ES-I3 (cell line): ENCODE measurements around the gene WFDC5.

ENCODE experiments used
- H3K36me3 ChIP-seq: 2 replicates; pipeline ENCODE4 v1.6.1; 2013; ENCODE audit warnings: mild to moderate bottlenecking, low read length, control low read depth, moderate library complexity; ENCODE audit not compliant: insufficient read depth
- H3K4me1 ChIP-seq: 2 replicates; pipeline ENCODE4 v1.6.1; 2013; ENCODE audit warnings: mild to moderate bottlenecking, control low read depth, low read length; ENCODE audit not compliant: insufficient read depth
- H3K9ac ChIP-seq: 2 replicates; pipeline ENCODE4 v1.6.1; 2013; ENCODE audit warnings: low read depth, mild to moderate bottlenecking, low read length, moderate library complexity
- H3K9me3 ChIP-seq: 2 replicates; pipeline ENCODE4 v1.6.1; 2013; ENCODE audit warnings: mild to moderate bottlenecking, low read length, moderate library complexity; ENCODE audit not compliant: control insufficient read depth, insufficient read depth

The WFDC5 gene

DNA sequence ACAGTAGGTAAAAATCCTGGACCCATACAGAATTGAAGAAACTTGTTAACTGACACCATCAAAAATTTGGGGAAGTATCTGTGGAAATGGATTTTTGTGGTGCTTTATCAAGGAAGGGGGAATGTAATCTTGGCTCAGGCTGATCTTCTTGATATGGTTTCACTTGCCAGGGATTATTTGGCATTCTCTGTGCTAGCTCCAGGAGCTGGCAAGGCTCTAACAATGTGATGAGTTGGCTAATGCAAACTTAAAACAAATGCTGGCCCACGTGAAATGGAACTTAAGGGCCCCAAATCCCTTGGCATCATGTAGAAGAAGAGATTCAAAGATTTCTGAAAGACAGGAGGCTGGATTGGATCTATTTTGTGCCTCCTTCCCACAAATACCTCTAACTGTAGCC lies 27.2 kb downstream of the WFDC5 start:
- Histone ChIP-seq H3K9ac (no peak overlapping the region), H3K4me1 (no peaks in the 10 kb centered on the region), H3K9me3 (no peaks in the 10 kb centered on the region), H3K36me3 (peaks cover 3% of the 10 kb centered on the region; the same call in 1 of the 2 replicates)

DNA sequence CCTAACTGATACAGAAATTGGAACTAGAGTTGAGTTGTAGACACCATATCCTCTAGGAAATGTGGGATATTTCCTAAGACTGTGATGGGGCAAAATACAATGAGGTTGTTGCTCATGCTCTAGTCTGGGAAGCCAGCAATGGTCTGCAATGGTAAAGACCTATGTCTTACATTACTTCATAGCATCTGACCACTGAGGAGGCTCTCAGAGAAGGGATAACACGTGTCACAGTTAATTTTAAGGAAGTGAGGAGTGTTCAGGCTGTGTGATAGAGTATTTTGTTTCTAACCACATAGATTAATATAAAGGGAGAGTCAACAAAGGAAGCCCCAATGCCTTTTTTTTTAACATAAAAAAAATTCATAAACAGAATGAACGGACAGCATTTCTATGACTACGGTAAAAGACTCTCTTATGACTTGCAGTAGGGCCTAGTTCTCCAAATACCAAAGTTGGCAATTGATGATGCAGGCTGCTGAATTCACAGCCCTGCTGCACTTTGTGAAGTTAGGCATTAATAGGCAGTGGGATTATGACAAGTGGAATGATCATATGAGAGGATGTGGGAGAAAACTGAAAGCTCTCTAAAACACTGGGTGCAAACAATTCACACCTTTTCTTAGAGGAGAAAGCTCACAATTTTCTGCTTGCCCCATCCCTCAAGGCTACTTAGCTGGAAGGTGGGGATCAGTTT lies 27.7 kb downstream of the WFDC5 start:
- no peak overlapping the region for H3K9ac ChIP-seq
- H3K4me1 ChIP-seq = no peaks in the 10 kb centered on the region
- H3K9me3 ChIP-seq = no peaks in the 10 kb centered on the region; the same call in 1 of the 2 replicates
- peaks cover 6% of the 10 kb centered on the region; the same call in 1 of the 2 replicates for H3K36me3 ChIP-seq

DNA sequence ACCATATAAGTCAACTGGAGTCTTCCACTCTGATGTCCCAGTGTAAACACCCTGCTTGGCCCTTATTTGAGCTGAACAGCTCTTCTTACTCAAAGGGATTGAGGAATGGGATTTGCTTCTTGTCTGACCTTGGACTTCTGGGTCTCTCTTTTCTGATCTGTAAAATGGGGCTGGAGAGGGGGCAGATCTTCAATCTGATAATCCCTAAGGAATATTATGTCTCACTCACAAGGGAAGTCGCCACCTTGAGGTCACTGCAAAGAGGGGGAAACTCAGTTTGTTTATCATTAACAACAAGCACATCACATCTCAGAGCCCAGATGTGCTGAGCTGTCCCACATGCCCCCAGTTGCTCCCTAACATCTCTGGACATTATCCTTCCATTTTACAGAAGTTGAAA lies 29.1 kb downstream of the WFDC5 start:
- H3K9ac ChIP-seq = no peak overlapping the region
- peaks cover 3% of the 10 kb centered on the region; the same call in 1 of the 2 replicates for H3K9me3 ChIP-seq
- no peaks in the 10 kb centered on the region for H3K4me1 ChIP-seq
- peaks cover 9% of the 10 kb centered on the region for H3K36me3 ChIP-seq

DNA sequence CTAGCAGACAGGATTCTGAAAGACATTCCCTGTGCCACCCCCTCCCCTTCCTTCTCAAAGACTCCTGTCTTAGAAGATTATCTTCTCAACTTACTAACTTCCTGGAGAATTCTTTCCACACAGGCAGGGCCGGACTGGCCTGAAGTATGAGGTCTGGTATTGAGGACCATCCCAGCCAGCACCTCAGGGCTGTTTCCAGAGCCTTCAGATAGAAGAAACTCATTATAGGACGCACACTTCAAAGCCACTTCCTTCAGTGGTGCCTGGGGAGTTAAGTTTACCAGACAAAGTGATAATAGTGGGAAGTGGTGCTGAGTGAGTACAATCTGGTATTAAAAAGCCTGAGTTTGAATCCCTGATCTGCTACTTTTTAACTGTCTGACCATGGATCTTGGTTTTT lies 29.7 kb downstream of the WFDC5 start:
- peaks cover 3% of the 10 kb centered on the region; the same call in 1 of the 2 replicates for H3K9me3 ChIP-seq
- H3K4me1 ChIP-seq = no peaks in the 10 kb centered on the region
- peaks cover 9% of the 10 kb centered on the region for H3K36me3 ChIP-seq
- H3K9ac ChIP-seq = no peak overlapping the region

DNA sequence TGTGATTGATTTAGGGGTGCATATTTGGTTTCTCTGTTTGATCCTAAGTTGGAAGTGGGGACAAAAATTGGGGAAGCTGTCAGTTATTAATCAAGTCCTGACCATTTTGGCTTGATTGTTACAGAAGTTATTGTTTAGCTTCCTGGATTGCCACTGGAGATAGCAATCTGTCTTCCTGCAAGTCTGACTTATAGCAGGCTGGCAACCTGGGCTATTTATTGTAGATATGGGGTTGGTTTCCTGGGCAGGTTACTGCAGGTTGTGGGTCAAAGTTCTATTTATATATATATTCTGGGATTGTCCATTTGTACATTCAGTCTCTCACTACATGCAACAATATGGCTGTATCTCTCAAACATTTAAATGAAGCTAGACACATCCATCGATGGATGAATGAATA lies 31.8 kb downstream of the WFDC5 start:
- Histone ChIP-seq H3K9ac (no peak overlapping the region), H3K36me3 (peaks cover 9% of the 10 kb centered on the region), H3K9me3 (peaks cover 3% of the 10 kb centered on the region; the same call in 1 of the 2 replicates), H3K4me1 (no peaks in the 10 kb centered on the region)

DNA sequence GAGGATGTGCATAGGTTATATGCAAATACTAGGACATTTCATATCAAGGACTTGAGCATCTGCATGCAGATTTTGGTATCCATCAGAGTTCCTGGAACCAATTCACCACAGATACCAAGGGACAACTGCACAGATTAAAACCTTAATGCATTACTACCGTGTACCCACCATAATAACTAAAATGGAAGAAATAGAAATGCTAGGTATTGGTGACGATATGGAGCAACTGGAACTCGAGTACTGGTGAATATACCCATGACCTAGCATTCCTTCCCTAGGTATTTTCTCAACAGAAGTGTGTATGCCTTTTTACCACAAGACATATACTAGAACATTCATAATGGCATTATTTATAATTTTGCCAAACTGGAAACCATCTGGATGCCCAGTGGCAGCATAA lies 32.5 kb downstream of the WFDC5 start:
- H3K9ac ChIP-seq = no peak overlapping the region
- H3K36me3 ChIP-seq = peaks cover 9% of the 10 kb centered on the region
- peaks cover 3% of the 10 kb centered on the region; the same call in 1 of the 2 replicates for H3K9me3 ChIP-seq
- no peaks in the 10 kb centered on the region for H3K4me1 ChIP-seq

DNA sequence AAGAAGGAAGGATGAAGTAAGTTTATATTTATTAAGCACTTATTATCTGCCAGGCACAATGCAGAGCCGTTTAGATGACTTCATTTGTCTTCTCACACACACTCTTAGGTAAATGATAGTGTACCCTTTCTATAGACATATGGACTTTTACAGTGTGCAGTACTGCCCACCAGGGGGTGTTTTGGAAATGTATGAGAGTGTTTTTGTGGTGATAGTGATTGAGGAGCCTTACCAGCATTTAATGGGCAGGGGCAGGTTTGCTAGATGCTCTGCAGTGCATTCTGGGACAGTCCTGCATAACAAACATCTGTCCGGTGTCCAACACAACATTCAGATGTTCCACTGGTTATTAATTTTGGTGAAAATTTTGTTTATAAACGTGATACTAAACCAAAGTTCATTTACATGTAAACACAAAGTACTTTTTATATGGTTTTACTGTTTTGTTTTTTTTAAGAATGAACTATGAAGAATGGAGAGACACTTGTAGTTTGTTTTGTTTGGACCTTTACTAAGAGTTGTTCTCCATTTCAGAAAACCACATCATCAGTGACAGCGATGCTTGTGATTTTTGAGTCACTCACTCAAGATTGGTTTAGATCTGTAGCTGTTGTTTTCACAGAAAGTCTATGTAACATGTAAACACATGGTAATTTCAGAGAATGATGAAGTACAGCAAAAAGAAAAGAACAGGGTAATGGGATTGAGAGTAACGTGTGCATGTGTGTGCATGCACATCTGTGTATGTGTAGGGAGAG lies 33.9 kb downstream of the WFDC5 start:
- Histone ChIP-seq H3K9me3 (peaks cover 3% of the 10 kb centered on the region; the same call in 1 of the 2 replicates), H3K4me1 (peaks cover 8% of the 10 kb centered on the region), H3K9ac (no peak overlapping the region), H3K36me3 (peaks cover 9% of the 10 kb centered on the region)

DNA sequence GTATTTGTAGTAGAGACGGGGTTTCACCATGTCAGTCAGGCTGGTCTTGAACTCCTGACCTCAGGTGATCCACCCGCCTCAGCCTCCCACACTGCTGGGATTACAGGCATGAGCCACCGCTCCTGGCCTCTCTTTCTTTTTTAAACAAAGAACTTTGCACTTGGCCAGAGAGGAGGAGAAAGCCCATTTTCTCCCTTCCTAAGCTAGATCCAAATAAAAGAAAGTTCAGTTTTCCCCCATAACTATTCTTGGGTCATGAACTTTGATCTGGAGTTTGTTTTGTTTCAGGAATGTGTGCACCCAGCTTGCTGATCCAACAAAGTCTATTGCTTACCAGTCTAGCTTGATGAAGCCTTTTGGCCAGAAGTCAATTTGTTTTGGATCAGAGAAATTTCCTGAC lies 37.4 kb downstream of the WFDC5 start:
- peaks cover 8% of the 10 kb centered on the region for H3K4me1 ChIP-seq
- peaks cover 8% of the 10 kb centered on the region for H3K36me3 ChIP-seq
- H3K9ac ChIP-seq = no peak overlapping the region
- H3K9me3 ChIP-seq = peaks cover 3% of the 10 kb centered on the region; the same call in 1 of the 2 replicates

DNA sequence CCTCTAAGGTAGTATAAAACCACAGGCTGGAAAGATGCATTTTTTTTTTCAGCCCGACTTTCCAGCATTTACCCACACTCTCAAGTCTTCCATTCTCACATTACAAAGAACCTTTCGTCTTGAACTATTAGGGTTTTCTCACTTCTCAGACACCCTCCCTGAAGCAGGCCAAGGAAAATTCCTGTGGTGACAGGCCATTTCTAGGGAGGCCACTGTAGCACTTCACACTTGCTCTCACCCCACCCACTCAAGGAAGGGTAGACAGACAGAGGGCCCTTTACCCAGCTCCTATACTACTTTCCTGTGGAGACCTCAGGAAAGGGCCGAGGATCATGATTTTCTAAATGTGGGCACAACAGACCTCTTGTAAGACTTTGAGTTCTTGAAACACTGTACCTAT lies 41.8 kb downstream of the WFDC5 start:
- H3K36me3 ChIP-seq = no peaks in the 10 kb centered on the region; the same call in 1 of the 2 replicates
- peaks cover 8% of the 10 kb centered on the region for H3K4me1 ChIP-seq
- H3K9ac ChIP-seq = no peak overlapping the region
- no peaks in the 10 kb centered on the region for H3K9me3 ChIP-seq

DNA sequence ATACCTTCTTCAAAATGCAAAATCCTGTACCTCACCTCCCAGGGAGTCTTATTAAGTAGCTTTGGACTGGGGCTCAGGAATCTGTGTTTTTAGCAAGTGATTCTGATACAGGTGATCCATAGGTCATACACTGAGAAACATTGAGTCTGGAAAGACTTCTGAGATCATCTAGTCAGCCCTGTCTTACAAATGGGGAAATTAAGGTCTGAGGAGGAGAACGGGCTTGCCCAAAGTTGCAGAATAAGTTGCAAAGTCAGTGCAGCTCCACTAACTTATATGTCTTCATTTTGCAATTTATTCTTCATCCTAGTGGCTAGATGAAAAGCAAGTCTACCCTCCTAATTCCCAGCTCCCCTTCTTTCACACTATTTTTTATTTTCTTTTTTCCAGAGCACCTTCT lies 42.9 kb downstream of the WFDC5 start:
- Histone ChIP-seq H3K4me1 (peaks cover 8% of the 10 kb centered on the region), H3K9me3 (no peaks in the 10 kb centered on the region), H3K36me3 (no peaks in the 10 kb centered on the region; the same call in 1 of the 2 replicates), H3K9ac (no peak overlapping the region)

DNA sequence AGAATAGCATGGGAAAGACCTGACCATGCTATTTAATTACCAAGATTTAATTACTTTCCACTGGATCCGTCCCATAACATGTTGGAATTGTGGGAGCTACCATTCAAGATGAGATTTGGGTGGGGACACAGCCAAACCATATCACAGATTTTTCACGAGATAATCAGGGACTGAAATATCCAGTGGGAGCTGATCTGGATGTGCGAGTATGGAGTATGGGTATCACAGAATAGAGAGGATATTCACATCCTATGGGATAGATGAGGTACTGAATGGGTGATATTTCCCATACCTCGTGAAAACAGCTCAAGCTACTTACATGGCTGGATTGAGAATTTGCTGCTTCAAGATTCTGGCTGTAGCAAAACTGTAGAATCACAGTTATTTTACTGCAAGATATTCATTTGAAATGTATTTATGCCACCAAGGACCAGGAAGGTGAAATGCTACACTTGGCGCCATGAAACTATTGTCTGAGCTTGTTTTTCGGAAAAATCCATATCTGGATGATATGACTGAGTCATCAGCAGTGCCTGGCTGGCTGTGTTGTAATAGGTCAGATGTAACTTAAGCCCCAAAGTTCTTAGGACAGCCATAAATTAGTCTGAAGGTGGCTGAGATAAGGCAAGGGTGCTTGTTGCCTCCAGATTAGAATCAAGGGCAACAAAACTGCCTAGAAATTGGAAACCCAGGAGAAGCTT lies 43.9 kb downstream of the WFDC5 start:
- Histone ChIP-seq H3K4me1 (0 out of 2 replicates have a peak, but pooled peaks cover under 1% of the 10 kb centered on the region), H3K36me3 (no peaks in the 10 kb centered on the region; the same call in 1 of the 2 replicates), H3K9me3 (no peaks in the 10 kb centered on the region), H3K9ac (no peak overlapping the region)

DNA sequence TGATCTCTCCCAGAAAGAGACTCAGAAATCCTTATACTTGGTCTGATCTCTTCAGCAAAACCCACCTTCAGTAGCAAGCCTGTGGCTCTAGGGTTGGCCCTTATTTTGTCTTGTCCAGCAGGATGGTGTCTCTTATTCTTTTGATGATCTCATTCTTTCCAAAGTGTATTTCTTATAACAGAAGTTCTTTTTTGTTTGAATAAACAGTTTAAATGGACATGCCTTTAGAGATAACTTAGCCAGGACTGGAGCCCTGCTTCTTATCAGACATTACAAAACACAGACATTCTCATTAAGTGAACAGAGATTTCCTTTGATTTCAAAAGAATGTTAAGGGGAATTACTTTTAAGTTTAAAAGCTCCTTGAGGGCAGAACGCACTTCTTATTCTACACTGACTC lies 45.7 kb downstream of the WFDC5 start:
- no peaks in the 10 kb centered on the region for H3K36me3 ChIP-seq
- no peaks in the 10 kb centered on the region for H3K9me3 ChIP-seq
- H3K4me1 ChIP-seq = no peaks in the 10 kb centered on the region
- no peak overlapping the region for H3K9ac ChIP-seq

DNA sequence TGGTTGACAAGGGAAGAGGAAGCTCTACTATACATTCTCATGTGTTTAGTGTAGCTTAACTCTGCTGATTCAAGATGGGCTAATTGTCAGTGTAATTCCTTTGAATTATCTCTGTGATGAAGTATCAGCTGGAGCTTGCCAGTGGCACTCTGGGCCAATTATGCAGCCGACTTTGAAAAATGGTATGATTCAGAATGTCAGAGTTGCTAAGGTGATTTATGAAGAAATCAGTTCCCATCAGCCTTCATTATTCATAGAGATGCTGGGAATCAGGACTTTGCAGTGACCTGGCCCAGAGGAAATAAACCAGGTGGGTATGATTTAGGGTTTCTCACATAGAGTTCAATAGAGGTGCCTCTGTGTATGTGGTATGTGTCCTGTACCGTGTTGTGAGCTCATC lies 47.4 kb downstream of the WFDC5 start:
- Histone ChIP-seq H3K4me1 (no peaks in the 10 kb centered on the region), H3K36me3 (no peaks in the 10 kb centered on the region), H3K9ac (no peak overlapping the region), H3K9me3 (no peaks in the 10 kb centered on the region)

DNA sequence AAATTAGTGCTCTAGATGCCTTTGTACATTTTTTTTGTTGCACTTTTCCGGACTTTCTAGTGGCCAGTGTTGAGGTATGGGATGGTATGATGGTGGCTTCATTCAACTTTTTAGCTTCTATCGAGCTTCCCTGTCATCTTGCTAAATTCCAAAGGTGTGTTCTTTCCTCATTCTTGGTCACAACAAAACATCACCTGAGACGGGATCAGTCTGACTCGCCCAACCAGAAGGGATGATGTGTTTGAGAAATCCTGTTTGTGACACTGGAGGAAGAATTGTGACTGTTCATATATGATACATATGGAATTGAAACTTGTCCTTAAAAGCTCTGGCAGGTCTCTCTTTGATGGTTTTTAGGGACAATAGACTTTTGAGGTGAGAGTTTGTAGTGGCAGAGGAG lies 47.9 kb downstream of the WFDC5 start:
- Histone ChIP-seq H3K4me1 (no peaks in the 10 kb centered on the region), H3K9ac (no peak overlapping the region), H3K36me3 (no peaks in the 10 kb centered on the region), H3K9me3 (peaks cover 3% of the 10 kb centered on the region; the same call in 1 of the 2 replicates)
